ENCODE measurements around the gene BABAM1. TPM values are rescaled to one million over a fixed set of nuclear protein-coding genes. Genes with fewer than 3 reads are reported as not detected.
A peak's percentile ranks its signal among the peaks of the same experiment; 100 is the strongest.

BABAM1 gene
- total RNA-seq, 1 donor from 2014 or later = 125 TPM

- H3K4me3 ChIP-seq (ENCODE audit: low read depth, low read length) = no peak overlapping the region
- TF ChIP-seq CTCF (conservative IDR thresholded peaks at IDR 0.05; ENCODE audit: low read depth, low read length) = no peak
- no peak for DNase-seq (ENCODE audit: low read depth)
These were observed 7.3 kb upstream of the BABAM1 start for GRCh38 chr19:17259934-17260333.

GRCh38 chr19:17260842-17261325, 6.4 kb upstream of the BABAM1 start:
- H3K4me3 ChIP-seq (ENCODE audit: low read depth, low read length) = no peak overlapping the region
- peak; percentile 87 for TF ChIP-seq CTCF (conservative IDR thresholded peaks at IDR 0.05; ENCODE audit: low read depth, low read length)
- no peak for DNase-seq (ENCODE audit: low read depth)

- DNase-seq (ENCODE audit: low read depth) = no peak
- no peak overlapping the region for H3K4me3 ChIP-seq (ENCODE audit: low read depth, low read length)
- no peak for TF ChIP-seq CTCF (conservative IDR thresholded peaks at IDR 0.05; ENCODE audit: low read depth, low read length)
These were observed 4.7 kb upstream of the BABAM1 start for GRCh38 chr19:17262557-17262956.

- TF ChIP-seq CTCF (conservative IDR thresholded peaks at IDR 0.05; ENCODE audit: low read depth, low read length) = no peak
- H3K4me3 ChIP-seq (ENCODE audit: low read depth, low read length) = no peak overlapping the region
These were observed 3.3 kb upstream of the BABAM1 start for GRCh38 chr19:17263712-17264640.

GRCh38 chr19:17264641-17264979, 2.6 kb upstream of the BABAM1 start, which contains the start of gene USHBP1:
Gene USHBP1, minus strand, starts transcription at chr19:17264745. Its CDS starts 446 bp downstream, at chr19:17264299.
- DNase-seq (ENCODE audit: low read depth) = no peak
- no peak for TF ChIP-seq CTCF (conservative IDR thresholded peaks at IDR 0.05; ENCODE audit: low read depth, low read length)
- H3K4me3 ChIP-seq (ENCODE audit: low read depth, low read length) = no peak within 1 kb of the TSS

More at GRCh38 chr19:17263712-17264640, 3.3 kb upstream of the BABAM1 start:
- DNase-seq (ENCODE audit: low read depth) = no peak

- no peak for TF ChIP-seq CTCF (conservative IDR thresholded peaks at IDR 0.05; ENCODE audit: low read depth, low read length)
- H3K4me3 ChIP-seq (ENCODE audit: low read depth, low read length) = no peak overlapping the region
- DNase-seq (ENCODE audit: low read depth) = no peak
These were observed 1.2 kb upstream of the BABAM1 start for GRCh38 chr19:17266026-17266425.
